GM23248 (cell line): Measurements from ENCODE around the gene HTT. TPM values are rescaled to one million over a fixed set of nuclear protein-coding genes. Genes with fewer than 3 reads are reported as not detected.

ENCODE experiments used
- DNase-seq: peaks from one replicate; pipeline ENCODE4 v3.0.0-alpha.2; 2015
- H2AFZ ChIP-seq: fragments of 200-600 bp; sonication (generic); 2 replicates; pipeline ENCODE4 v1.6.1; 2016; ENCODE audit warnings: antibody characterized with exemption
- H3F3A ChIP-seq: fragments of 200-600 bp; sonication (generic); 2 replicates; pipeline ENCODE4 v1.6.1; 2016; ENCODE audit warnings: mild to moderate bottlenecking, antibody characterized with exemption, mixed run types; ENCODE audit not compliant: insufficient read depth
- H3K27ac ChIP-seq: fragments of 200-600 bp; sonication (generic); 2 replicates; pipeline ENCODE4 v1.5.1; 2016; ENCODE audit warnings: mild to moderate bottlenecking
- H3K27me3 ChIP-seq: fragments of 200-600 bp; sonication (generic); replicated peaks from 2 replicates; pipeline ENCODE4 v1.6.1; 2016; ENCODE audit warnings: mild to moderate bottlenecking; ENCODE audit not compliant: insufficient read depth
- H3K36me3 ChIP-seq: fragments of 200-600 bp; sonication (generic); 2 replicates; pipeline ENCODE4 v1.6.1; 2016; ENCODE audit warnings: low read depth, mild to moderate bottlenecking
- H3K4me1 ChIP-seq: fragments of 200-600 bp; sonication (generic); 2 replicates; pipeline ENCODE4 v1.6.1; 2016; ENCODE audit warnings: mild to moderate bottlenecking; ENCODE audit not compliant: insufficient read depth
- H3K4me2 ChIP-seq: fragments of 200-600 bp; sonication (generic); one replicate; pipeline ENCODE4 v1.6.1; 2016; ENCODE audit warnings: mild to moderate bottlenecking; ENCODE audit not compliant: unreplicated experiment
- H3K4me3 ChIP-seq: fragments of 200-600 bp; sonication (generic); 2 replicates; pipeline ENCODE4 v1.5.1; 2016; ENCODE audit warnings: mild to moderate bottlenecking
- H3K79me2 ChIP-seq: fragments of 200-600 bp; sonication (generic); 2 replicates; pipeline ENCODE4 v1.6.1; 2016; ENCODE audit warnings: mild to moderate bottlenecking; ENCODE audit not compliant: insufficient read depth
- H3K9ac ChIP-seq: fragments of 200-600 bp; sonication (generic); 2 replicates; pipeline ENCODE4 v1.6.1; 2016; ENCODE audit warnings: mild to moderate bottlenecking
- H3K9me2 ChIP-seq: fragments of 200-600 bp; sonication (generic); 2 replicates; pipeline ENCODE4 v1.6.1; 2016; ENCODE audit warnings: mixed run types, mild to moderate bottlenecking, moderate library complexity; ENCODE audit not compliant: insufficient read depth
- H3K9me3 ChIP-seq: fragments of 200-600 bp; sonication (generic); one replicate; pipeline ENCODE4 v1.6.1; 2017; ENCODE audit warnings: low read depth
- H4K20me1 ChIP-seq: fragments of 200-600 bp; sonication (generic); 2 replicates; pipeline ENCODE4 v1.6.0; 2016; ENCODE audit not compliant: insufficient read depth
- EZH2 ChIP-seq: fragments of 200-600 bp; sonication (generic); IDR thresholded peaks from 2 replicates; pipeline ENCODE4 v1.6.1; 2018; ENCODE audit warnings: antibody characterized with exemption, mild to moderate bottlenecking; ENCODE audit not compliant: insufficient read depth, poor library complexity, severe bottlenecking
- EZH2phosphoT487 ChIP-seq: fragments of 200-600 bp; sonication (generic); IDR thresholded peaks from 2 replicates; pipeline ENCODE4 v1.6.1; 2018; ENCODE audit warnings: antibody characterized with exemption, moderate library complexity, mild to moderate bottlenecking, low read depth; ENCODE audit not compliant: insufficient read depth
- WGBS, 2 experiments: methylation state at CpG; one replicate each; pipeline ENCODE4 v1.1.6; 2015 to 2017; ENCODE audit warnings: low lambda C conversion rate in 2 of 2, low coverage in 1 of 2; ENCODE audit errors: missing lambda C conversion rate in 2 of 2; 5-methylcytosine and 5-hydroxymethylcytosine counted together
- in situ Hi-C: fragments of 300-500 bp; cut with MboI; formaldehyde crosslinking; loops from 2 replicates; pipeline ENCODE4 v1.15.0; 2020
- polyA plus RNA-seq: library from polyadenylated mRNA; unstranded; fragments of >200 nt; fragmentation: Nextera tagmentation; extraction: Ambion mirVana; gene quantifications from 2 replicates; pipeline ENCODE4 v1.2.1, GENCODE V29; 2016
- total RNA-seq: library from RNA; depleted of rRNA; stranded (reverse); fragments of >200 nt; shearing (Covaris generic); gene quantifications from 2 replicates; pipeline ENCODE4 v1.2.3, GENCODE V29; 2014

HTT gene
- total and polyA plus RNA-seq, 2 experiments from 2014 or later = 8.2 to 26.5 TPM

DNA sequence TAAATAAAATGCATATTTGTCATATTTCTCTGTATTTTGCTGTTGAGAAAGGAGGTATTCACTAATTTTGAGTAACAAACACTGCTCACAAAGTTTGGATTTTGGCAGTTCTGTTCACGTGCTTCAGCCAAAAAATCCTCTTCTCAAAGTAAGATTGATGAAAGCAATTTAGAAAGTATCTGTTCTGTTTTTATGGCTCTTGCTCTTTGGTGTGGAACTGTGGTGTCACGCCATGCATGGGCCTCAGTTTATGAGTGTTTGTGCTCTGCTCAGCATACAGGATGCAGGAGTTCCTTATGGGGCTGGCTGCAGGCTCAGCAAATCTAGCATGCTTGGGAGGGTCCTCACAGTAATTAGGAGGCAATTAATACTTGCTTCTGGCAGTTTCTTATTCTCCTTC is 3.3 kb downstream of the HTT start:
- no peak for DNase-seq
- TF ChIP-seq EZH2phosphoT487 (no peak), EZH2 (no peak)
- H2AFZ ChIP-seq = no peak overlapping the region
- H3K9ac ChIP-seq = no peak overlapping the region
- no peak overlapping the region for H3K27ac ChIP-seq
- no peaks in the 10 kb centered on the region for H3K9me3 ChIP-seq
- WGBS, 2 experiments = 58 to 61% methylated on average over 2 of the region's 2 CpGs
- no peaks in the 10 kb centered on the region for H3K36me3 ChIP-seq
- H3K4me3 ChIP-seq = no peak overlapping the region
- peaks cover 76% of the 10 kb centered on the region for H3K79me2 ChIP-seq
- in situ Hi-C loops = no loop called here
- H3K4me1 ChIP-seq = peaks cover 9% of the 10 kb centered on the region
- peaks cover 6% of the 10 kb centered on the region; the same call in 1 of the 2 replicates for H4K20me1 ChIP-seq
- H3K27me3 ChIP-seq = no peaks in the 10 kb centered on the region
- 0 out of 2 replicates have a peak, but pooled peaks cover 8% of the 10 kb centered on the region for H3F3A ChIP-seq
- no peak overlapping the region for H3K4me2 ChIP-seq
- H3K9me2 ChIP-seq = no peaks in the 10 kb centered on the region

- Histone ChIP-seq H3K9ac (no peak overlapping the region), H2AFZ (no peak overlapping the region), H3K79me2 (peaks cover 95% of the 10 kb centered on the region), H3K27ac (no peak overlapping the region), H3K27me3 (no peaks in the 10 kb centered on the region), H3K9me3 (no peaks in the 10 kb centered on the region), H3K4me1 (peaks cover 9% of the 10 kb centered on the region), H3K9me2 (no peaks in the 10 kb centered on the region), H3K4me3 (no peak overlapping the region), H3K4me2 (no peak overlapping the region), H3K36me3 (no peaks in the 10 kb centered on the region), H4K20me1 (peaks cover 13% of the 10 kb centered on the region; the same call in 1 of the 2 replicates), H3F3A (0 out of 2 replicates have a peak, but pooled peaks cover 8% of the 10 kb centered on the region)
- WGBS, 2 experiments = 82 to 90% methylated on average over 6 of the region's 6 CpGs
- DNase-seq = no peak
- TF ChIP-seq EZH2 = no peak
- no peak for TF ChIP-seq EZH2phosphoT487
- in situ Hi-C loops = no loop called here
Observed at GRCh38 chr4:3079694-3080123, 5.2 kb downstream of the HTT start.

DNA sequence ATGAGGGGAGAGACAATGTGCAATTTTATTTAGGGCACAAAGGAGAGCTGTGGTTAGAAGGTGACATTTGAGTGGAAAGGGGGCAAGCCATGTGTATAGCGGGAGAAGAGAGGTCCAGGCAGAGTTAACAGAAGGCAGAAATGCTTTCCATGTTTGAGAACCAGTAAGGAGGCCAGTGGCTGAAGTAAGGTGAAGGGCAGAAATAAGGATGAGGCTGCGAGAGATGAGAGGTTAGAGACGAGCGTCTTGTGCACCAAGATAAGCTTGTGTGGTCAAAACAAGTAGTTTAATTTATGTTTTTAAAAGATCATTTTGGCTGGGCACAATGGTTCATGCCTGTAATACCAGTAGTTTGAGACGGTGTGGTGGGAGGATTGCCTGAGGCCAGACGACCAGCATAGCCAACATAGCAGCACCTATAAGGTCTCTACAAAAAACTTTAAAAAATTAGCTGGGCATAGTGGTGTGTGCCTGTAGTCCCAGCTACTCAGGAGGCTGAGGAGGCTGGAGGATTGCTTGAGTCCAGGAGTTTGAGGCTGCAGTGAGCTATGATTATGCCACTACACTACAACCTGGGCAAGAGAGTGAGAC is 8.5 kb downstream of the HTT start:
- H3K27me3 ChIP-seq = no peaks in the 10 kb centered on the region
- TF ChIP-seq EZH2phosphoT487 (no peak), EZH2 (no peak)
- H3K9ac ChIP-seq = no peak overlapping the region
- H3K27ac ChIP-seq = no peak overlapping the region
- H3K79me2 ChIP-seq = peaks cover 100% of the 10 kb centered on the region
- H4K20me1 ChIP-seq = peaks cover 13% of the 10 kb centered on the region; the same call in 1 of the 2 replicates
- no peak overlapping the region for H3K4me3 ChIP-seq
- in situ Hi-C loops = no loop called here
- WGBS, 2 experiments = 94% methylated on average over 6 of the region's 6 CpGs
- H3K9me3 ChIP-seq = no peaks in the 10 kb centered on the region
- no peak overlapping the region for H2AFZ ChIP-seq
- H3K4me2 ChIP-seq = no peak overlapping the region
- no peaks in the 10 kb centered on the region for H3K9me2 ChIP-seq
- no peaks in the 10 kb centered on the region for H3K36me3 ChIP-seq
- H3K4me1 ChIP-seq = no peaks in the 10 kb centered on the region
- no peak for DNase-seq
- no peaks in the 10 kb centered on the region for H3F3A ChIP-seq

DNA sequence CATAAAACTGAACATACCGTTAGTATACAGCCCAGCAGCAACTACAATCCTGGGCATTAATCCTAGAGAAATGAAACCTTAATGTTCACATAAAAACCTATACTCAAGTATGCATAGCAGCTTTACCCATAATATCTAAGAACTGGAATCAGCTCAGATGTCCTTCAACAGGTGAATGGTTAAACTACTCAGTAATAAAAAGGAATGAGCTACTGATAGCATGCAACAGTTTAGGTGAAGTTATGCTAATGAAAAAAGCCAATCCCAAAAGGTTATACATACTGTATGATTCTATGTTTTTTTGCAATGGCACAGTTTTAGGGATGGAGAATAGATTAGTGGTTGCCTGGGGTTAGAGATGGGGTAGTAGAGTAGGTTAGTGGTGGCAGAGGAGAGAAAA is 9.3 kb downstream of the HTT start:
- peaks cover 100% of the 10 kb centered on the region for H3K79me2 ChIP-seq
- H3K9me3 ChIP-seq = no peaks in the 10 kb centered on the region
- H3K36me3 ChIP-seq = 0 out of 2 replicates have a peak, but pooled peaks cover 5% of the 10 kb centered on the region
- H4K20me1 ChIP-seq = peaks cover 13% of the 10 kb centered on the region; the same call in 1 of the 2 replicates
- H3K4me2 ChIP-seq = no peak overlapping the region
- no peak overlapping the region for H2AFZ ChIP-seq
- no peak overlapping the region for H3K27ac ChIP-seq
- H3K27me3 ChIP-seq = no peaks in the 10 kb centered on the region
- H3F3A ChIP-seq = 0 out of 2 replicates have a peak, but pooled peaks cover 4% of the 10 kb centered on the region
- 9 to 15% methylated on average over 1 of the region's 1 CpG for WGBS, 2 experiments
- TF ChIP-seq EZH2phosphoT487 (no peak), EZH2 (no peak)
- H3K9me2 ChIP-seq = no peaks in the 10 kb centered on the region
- DNase-seq = no peak
- H3K4me3 ChIP-seq = no peak overlapping the region
- no peaks in the 10 kb centered on the region for H3K4me1 ChIP-seq
- H3K9ac ChIP-seq = no peak overlapping the region
- in situ Hi-C loops = no loop called here
